Loucy (cell line): ENCODE measurements around the gene LCE5A.

Source experiments
- EZH2phosphoT487 ChIP-seq: fragments of 200-600 bp; IDR thresholded peaks from 2 replicates; pipeline ENCODE4 v1.6.1; 2018; ENCODE audit warnings: antibody characterized with exemption, mild to moderate bottlenecking, moderate library complexity, borderline replicate concordance
- TF ChIP-seq, protein P1 (sequence below): fragments of 200-600 bp; sonication (generic); conservative IDR thresholded peaks from 2 replicates; pipeline ENCODE4 v1.5.1; 2014; ENCODE audit warnings: mild to moderate bottlenecking, antibody characterized with exemption, low read length

DNA sequence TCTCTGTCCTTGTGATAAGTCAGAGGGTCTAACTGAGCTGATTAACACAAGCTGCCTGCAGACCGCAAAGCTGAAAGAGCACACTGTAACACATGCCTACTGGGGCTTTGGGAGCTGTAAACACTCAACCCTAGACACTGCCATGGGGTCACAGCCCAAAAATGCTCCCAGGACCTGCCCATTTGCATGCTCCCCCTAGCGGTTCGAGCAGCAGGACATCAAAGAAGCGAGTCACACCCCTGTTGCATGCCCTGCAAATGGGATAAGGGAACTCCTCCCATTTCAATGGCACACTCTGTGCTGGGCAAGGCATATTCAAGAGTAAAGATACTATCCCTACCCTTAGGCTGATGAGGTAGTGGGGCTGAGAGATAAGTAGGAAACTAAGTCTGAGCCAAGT, 33.2 kb downstream of the LCE5A start:
- TF ChIP-seq, protein P1, sequence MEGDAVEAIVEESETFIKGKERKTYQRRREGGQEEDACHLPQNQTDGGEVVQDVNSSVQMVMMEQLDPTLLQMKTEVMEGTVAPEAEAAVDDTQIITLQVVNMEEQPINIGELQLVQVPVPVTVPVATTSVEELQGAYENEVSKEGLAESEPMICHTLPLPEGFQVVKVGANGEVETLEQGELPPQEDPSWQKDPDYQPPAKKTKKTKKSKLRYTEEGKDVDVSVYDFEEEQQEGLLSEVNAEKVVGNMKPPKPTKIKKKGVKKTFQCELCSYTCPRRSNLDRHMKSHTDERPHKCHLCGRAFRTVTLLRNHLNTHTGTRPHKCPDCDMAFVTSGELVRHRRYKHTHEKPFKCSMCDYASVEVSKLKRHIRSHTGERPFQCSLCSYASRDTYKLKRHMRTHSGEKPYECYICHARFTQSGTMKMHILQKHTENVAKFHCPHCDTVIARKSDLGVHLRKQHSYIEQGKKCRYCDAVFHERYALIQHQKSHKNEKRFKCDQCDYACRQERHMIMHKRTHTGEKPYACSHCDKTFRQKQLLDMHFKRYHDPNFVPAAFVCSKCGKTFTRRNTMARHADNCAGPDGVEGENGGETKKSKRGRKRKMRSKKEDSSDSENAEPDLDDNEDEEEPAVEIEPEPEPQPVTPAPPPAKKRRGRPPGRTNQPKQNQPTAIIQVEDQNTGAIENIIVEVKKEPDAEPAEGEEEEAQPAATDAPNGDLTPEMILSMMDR = no peak
- TF ChIP-seq EZH2phosphoT487 = no peak
